ENCODE measurements around the gene SLC25A5.

GRCh38 chrX:119503484-119503861 is 35.2 kb downstream of the SLC25A5 start:
- TF ChIP-seq CTCF (IDR thresholded peaks at IDR 0.05) (no peak), POLR2A (IDR thresholded peaks at IDR 0.05) (no peak)
